K562 (cell line): ENCODE measurements around the gene ZSCAN22. TPM values are rescaled to one million over a fixed set of nuclear protein-coding genes. Genes with fewer than 3 reads are reported as not detected.

ENCODE experiments used
- CCNT2 ChIP-seq: IDR thresholded peaks from 2 replicates; pipeline ENCODE4 v1.6.1; 2011; ENCODE audit warnings: borderline replicate concordance, low read depth, mild to moderate bottlenecking, moderate library complexity, mixed read lengths, low read length; ENCODE audit not compliant: insufficient read length; ENCODE audit errors: extremely low read depth
- COPS2 ChIP-seq: fragments of 450-650 bp; conservative IDR thresholded peaks from 2 replicates; pipeline ENCODE4 v1.6.1; 2016; ENCODE audit warnings: mild to moderate bottlenecking, moderate library complexity
- CTCFL ChIP-seq: IDR thresholded peaks from 2 replicates; pipeline ENCODE4 v1.6.1; 2011; ENCODE audit warnings: borderline replicate concordance, low read depth, mild to moderate bottlenecking, moderate library complexity, low read length; ENCODE audit not compliant: insufficient read depth, poor library complexity, severe bottlenecking
- GABPA ChIP-seq: fragments of 200-800 bp; sonication (Bioruptor generic); conservative IDR thresholded peaks from 2 replicates; pipeline ENCODE4 v1.6.1; 2016; ENCODE audit warnings: low read depth, missing genetic modification characterization, missing compliant biosample characterization
- HDGF ChIP-seq: fragments of 450-650 bp; IDR thresholded peaks from 2 replicates; pipeline ENCODE4 v1.6.1; 2016
- HOXB6 ChIP-seq: fragments of 250-450 bp; sonication (Bioruptor Pico); IDR thresholded peaks from 2 replicates; pipeline ENCODE4 v1.5.1; 2022; ENCODE audit warnings: mild to moderate bottlenecking, borderline replicate concordance
- NR4A1 ChIP-seq, 2 experiments: fragments of 250-450 bp in 1 of 2; fragments of 450-650 bp in 1 of 2; sonication (Bioruptor Pico) in 1 of 2; IDR thresholded peaks; 2 replicates each; pipeline versions ENCODE4 v1.4.0 to v1.6.1; 2016 to 2020; ENCODE audit warnings: mild to moderate bottlenecking in 2 of 2, missing compliant biosample characterization in 1 of 2, missing genetic modification characterization in 1 of 2, moderate library complexity in 1 of 2
- POLR2AphosphoS5 ChIP-seq: IDR thresholded peaks from 2 replicates; pipeline ENCODE4 v1.6.1; 2011; ENCODE audit warnings: mild to moderate bottlenecking, low read depth, low read length, moderate library complexity; ENCODE audit not compliant: control insufficient read depth, insufficient read depth
- RAD21 ChIP-seq, 2 experiments: fragments of 250-450 bp in 1 of 2; fragments of 450-650 bp in 1 of 2; sonication (Bioruptor Pico) in 1 of 2; formaldehyde crosslinking in 1 of 2; IDR thresholded peaks in 1 of 2; conservative IDR thresholded peaks in 1 of 2; 2 replicates each; pipeline versions ENCODE4 v1.4.0 to v1.8.0; 2020 to 2022; ENCODE audit warnings: mild to moderate bottlenecking in 2 of 2, moderate library complexity in 1 of 2
- SMAD3 ChIP-seq: fragments of 450-650 bp; formaldehyde crosslinking; conservative IDR thresholded peaks from 2 replicates; pipeline ENCODE4 v1.4.0; 2020; ENCODE audit warnings: mild to moderate bottlenecking
- TAF1 ChIP-seq: IDR thresholded peaks from 2 replicates; pipeline ENCODE4 v1.6.1; 2011; ENCODE audit warnings: mild to moderate bottlenecking, low read length, moderate library complexity; ENCODE audit not compliant: insufficient read depth, control insufficient read depth, severe bottlenecking; ENCODE audit errors: extremely low read depth
- ZBTB7A ChIP-seq: IDR thresholded peaks from 2 replicates; pipeline ENCODE4 v1.6.1; 2011; ENCODE audit warnings: low read depth, mild to moderate bottlenecking, low read length, moderate library complexity, borderline replicate concordance; ENCODE audit not compliant: control insufficient read depth
- ZNF134 ChIP-seq: fragments of 250-450 bp; sonication (Bioruptor Pico); conservative IDR thresholded peaks from 2 replicates; pipeline ENCODE4 v1.4.0; 2020
- ZNF140 ChIP-seq: fragments of 250-450 bp; sonication (Bioruptor Pico); IDR thresholded peaks from 2 replicates; pipeline ENCODE4 v1.8.0; 2021; ENCODE audit warnings: moderate library complexity, mild to moderate bottlenecking, inconsistent platforms
- ZNF224 ChIP-seq: sonication (generic); formaldehyde crosslinking; IDR thresholded peaks from 2 replicates; pipeline ENCODE4 v1.8.0; 2022; ENCODE audit warnings: mild to moderate bottlenecking, missing genetic modification reagents
- ZNF316 ChIP-seq: fragments of 450-650 bp; IDR thresholded peaks from 2 replicates; pipeline ENCODE4 v1.6.1; 2016
- ZNF699 ChIP-seq: fragments of 250-450 bp; sonication (Bioruptor Pico); IDR thresholded peaks from 2 replicates; pipeline ENCODE4 v1.8.0; 2021; ENCODE audit warnings: mild to moderate bottlenecking, moderate library complexity; ENCODE audit not compliant: insufficient replicate concordance
- polyA plus RNA-seq, 8 experiments: library from polyadenylated mRNA; depleted of rRNA in 4 of 8; stranded (reverse) in 5 of 8; unstranded in 3 of 8; fragments of >200 nt; fragmentation: Nextera tagmentation in 2 of 8; fragmentation: Illumina TruSeq in 1 of 8; extraction: Ambion mirVana in 2 of 8; extraction: Trizol in 1 of 8; gene quantifications; 2 replicates each; pipeline versions ENCODE4 v1.2.1 to v1.2.3, GENCODE V29; 2011 to 2014; ENCODE audit warnings: inconsistent platforms in 1 of 8, missing spikeins in 1 of 8
- total RNA-seq, 7 experiments: library from RNA; depleted of rRNA in 6 of 7; stranded (reverse); fragments of >200 nt in 6 of 7; fragmentation: Illumina TruSeq in 2 of 7; extraction: Trizol in 2 of 7; gene quantifications; 2 replicates each; pipeline versions ENCODE4 v1.2.1 to v1.2.3, GENCODE V29; 2011 to 2021; ENCODE audit warnings: low replicate concordance in 1 of 7
- TF ChIP-seq, protein P1 (sequence below): sonication (generic); formaldehyde crosslinking; IDR thresholded peaks from 2 replicates; pipeline ENCODE4 v1.8.0; 2022; ENCODE audit warnings: mild to moderate bottlenecking, missing genetic modification reagents, borderline replicate concordance
- TF ChIP-seq, protein P2 (sequence below): sonication (generic); formaldehyde crosslinking; IDR thresholded peaks from 2 replicates; pipeline ENCODE4 v1.9.0; 2022; ENCODE audit warnings: mild to moderate bottlenecking, missing genetic modification reagents
- TF ChIP-seq, protein P3 (sequence below): fragments of 450-650 bp; IDR thresholded peaks from 2 replicates; pipeline ENCODE4 v1.6.1; 2014; ENCODE audit warnings: low read depth, mild to moderate bottlenecking, moderate library complexity, borderline replicate concordance

Gene ZSCAN22
- total and polyA plus RNA-seq, 9 of the 15 experiments (the other 6 are each of a cell fraction or from before 2014, with no cell fraction given), result 0.98 to 5.3 (median 3.0) TPM

GRCh38 chr19:58326914-58327726, at the start of gene ZSCAN22 (continued):
- TF ChIP-seq CCNT2 (no peak), HOXB6 (CRISPR knock-in tag) (no peak), CTCFL (peak; percentile 1), ZNF134 (CRISPR knock-in tag) (peak; percentile 51; the same call in 1 of the 2 replicates), ZNF316 (no peak), TAF1 (peak; percentile 50), ZBTB7A (peak; percentile 41; the same call in 1 of the 2 replicates), COPS2 (no peak), POLR2AphosphoS5 (no peak), NR4A1 (CRISPR knock-in tag; IDR thresholded peaks at IDR 0.05) (no peak), NR4A1 (tag; IDR thresholded peaks at IDR 0.05) (peak; percentile 82), RAD21 (CRISPR knock-in tag; conservative IDR thresholded peaks at IDR 0.05 in 1 of 2, IDR thresholded peaks at IDR 0.05 in 1 of 2) (peak; percentile 11 to 20; a peak in 1 of 4 replicates), SMAD3 (no peak), ZNF699 (no peak), ZNF140 (CRISPR knock-in tag) (no peak), HDGF (peak; percentile 80; the same call in 1 of the 2 replicates), ZNF224 (CRISPR knock-in tag) (no peak), GABPA (tag) (peak; percentile 98)
- TF ChIP-seq, protein P1, sequence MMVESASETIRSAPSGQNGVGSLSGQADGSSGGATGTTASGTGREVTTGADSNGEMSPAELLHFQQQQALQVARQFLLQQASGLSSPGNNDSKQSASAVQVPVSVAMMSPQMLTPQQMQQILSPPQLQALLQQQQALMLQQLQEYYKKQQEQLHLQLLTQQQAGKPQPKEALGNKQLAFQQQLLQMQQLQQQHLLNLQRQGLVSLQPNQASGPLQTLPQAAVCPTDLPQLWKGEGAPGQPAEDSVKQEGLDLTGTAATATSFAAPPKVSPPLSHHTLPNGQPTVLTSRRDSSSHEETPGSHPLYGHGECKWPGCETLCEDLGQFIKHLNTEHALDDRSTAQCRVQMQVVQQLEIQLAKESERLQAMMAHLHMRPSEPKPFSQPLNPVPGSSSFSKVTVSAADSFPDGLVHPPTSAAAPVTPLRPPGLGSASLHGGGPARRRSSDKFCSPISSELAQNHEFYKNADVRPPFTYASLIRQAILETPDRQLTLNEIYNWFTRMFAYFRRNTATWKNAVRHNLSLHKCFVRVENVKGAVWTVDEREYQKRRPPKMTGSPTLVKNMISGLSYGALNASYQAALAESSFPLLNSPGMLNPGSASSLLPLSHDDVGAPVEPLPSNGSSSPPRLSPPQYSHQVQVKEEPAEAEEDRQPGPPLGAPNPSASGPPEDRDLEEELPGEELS, result peak; percentile 30; the same call in 1 of the 2 replicates
- TF ChIP-seq, protein P2, sequence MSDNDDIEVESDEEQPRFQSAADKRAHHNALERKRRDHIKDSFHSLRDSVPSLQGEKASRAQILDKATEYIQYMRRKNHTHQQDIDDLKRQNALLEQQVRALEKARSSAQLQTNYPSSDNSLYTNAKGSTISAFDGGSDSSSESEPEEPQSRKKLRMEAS, result peak; percentile 73
- TF ChIP-seq, protein P3, sequence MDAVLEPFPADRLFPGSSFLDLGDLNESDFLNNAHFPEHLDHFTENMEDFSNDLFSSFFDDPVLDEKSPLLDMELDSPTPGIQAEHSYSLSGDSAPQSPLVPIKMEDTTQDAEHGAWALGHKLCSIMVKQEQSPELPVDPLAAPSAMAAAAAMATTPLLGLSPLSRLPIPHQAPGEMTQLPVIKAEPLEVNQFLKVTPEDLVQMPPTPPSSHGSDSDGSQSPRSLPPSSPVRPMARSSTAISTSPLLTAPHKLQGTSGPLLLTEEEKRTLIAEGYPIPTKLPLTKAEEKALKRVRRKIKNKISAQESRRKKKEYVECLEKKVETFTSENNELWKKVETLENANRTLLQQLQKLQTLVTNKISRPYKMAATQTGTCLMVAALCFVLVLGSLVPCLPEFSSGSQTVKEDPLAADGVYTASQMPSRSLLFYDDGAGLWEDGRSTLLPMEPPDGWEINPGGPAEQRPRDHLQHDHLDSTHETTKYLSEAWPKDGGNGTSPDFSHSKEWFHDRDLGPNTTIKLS, result peak; percentile 99
